Epithelial cell of prostate (primary cell): Measurements from ENCODE around the gene SKI.
A peak's percentile ranks its signal among the peaks of the same experiment; 100 is the strongest.

Source experiments
- DNase-seq: peaks from one replicate; pipeline ENCODE4 v3.0.0-alpha.2; 2011; ENCODE audit warnings: low read depth, low spot score
- H3K27ac ChIP-seq: fragments of 450-650 bp; 2 replicates; pipeline ENCODE4 v1.5.1; 2017; ENCODE audit warnings: mild to moderate bottlenecking

The SKI gene

DNA sequence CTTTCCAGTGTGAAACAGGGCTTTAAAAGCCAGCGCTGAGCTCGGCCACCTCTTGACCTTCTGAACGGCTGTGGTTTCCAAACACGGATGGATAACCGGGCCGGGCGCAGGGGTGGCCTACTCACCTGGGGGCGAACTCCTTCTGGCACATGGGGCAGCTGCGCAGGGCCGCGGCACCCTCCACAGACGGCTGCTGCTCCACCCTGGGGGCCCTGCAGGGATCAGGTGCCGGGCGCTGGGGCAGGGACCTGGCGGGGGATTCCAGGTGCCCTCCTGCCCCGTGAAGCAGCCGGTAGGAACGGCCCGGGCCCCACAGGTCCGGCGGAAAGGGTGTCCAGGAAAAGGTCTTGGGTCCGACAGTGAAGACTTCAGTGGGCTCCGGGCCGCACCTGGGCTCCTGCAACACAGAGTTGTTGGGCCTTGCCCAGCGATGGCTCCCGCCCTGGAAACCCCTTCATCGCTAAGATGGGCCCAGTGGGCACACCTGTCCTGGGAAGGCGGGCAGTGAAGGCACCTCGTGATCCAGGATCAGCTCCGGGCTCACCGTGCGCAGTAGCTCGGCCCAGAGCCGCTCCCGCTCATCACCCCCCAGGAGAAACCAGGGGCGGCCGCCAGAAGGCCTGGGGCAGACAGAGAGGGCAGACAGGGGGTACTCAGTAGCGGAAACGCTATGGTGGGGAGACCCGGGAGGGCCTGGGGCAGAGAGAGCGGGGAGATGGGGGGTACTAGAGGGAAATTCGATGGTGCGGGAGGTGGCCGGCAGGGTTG lies 34.4 kb upstream of the SKI start:
- peak overlapping the region; percentile 84 for H3K27ac ChIP-seq
- DNase-seq = no peak

DNA sequence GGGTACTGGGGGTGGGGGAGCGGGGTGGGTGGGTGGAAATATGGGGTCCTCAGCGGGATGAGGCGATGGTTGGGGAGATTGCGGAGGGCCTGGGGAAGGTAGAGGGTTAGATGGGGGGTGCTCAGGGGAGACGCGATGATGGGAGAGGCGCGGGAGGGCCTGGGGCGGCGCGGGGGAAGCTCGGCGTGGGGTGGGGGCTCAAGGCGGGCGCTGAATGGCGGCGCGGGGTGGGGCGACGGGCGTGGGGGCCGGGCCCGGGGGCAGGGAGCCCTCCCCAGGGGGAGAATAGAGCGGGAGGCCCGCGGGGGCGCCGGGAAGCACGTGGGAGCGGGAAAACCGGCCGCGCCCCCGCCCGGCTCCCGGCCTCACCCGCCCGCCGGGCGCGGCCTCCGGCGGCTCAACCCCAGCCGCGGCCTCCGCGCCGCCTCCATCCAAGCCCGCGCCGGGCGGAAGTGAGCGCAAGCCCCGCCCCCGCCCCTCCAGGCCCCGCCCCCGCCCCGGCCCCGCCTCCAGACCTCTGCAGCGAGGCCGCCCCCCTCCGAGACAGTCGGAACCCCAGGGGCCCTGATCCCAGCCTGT lies 33.7 kb upstream of the SKI start, which contains the start of gene FAAP20:
Gene FAAP20, minus strand, starts transcription at position 454 of the 579 bp plus-strand sequence. Its CDS starts 23 bp downstream, at position 431.
- no peak for DNase-seq
- H3K27ac ChIP-seq = peak within 1 kb of the TSS; percentile 84

DNA sequence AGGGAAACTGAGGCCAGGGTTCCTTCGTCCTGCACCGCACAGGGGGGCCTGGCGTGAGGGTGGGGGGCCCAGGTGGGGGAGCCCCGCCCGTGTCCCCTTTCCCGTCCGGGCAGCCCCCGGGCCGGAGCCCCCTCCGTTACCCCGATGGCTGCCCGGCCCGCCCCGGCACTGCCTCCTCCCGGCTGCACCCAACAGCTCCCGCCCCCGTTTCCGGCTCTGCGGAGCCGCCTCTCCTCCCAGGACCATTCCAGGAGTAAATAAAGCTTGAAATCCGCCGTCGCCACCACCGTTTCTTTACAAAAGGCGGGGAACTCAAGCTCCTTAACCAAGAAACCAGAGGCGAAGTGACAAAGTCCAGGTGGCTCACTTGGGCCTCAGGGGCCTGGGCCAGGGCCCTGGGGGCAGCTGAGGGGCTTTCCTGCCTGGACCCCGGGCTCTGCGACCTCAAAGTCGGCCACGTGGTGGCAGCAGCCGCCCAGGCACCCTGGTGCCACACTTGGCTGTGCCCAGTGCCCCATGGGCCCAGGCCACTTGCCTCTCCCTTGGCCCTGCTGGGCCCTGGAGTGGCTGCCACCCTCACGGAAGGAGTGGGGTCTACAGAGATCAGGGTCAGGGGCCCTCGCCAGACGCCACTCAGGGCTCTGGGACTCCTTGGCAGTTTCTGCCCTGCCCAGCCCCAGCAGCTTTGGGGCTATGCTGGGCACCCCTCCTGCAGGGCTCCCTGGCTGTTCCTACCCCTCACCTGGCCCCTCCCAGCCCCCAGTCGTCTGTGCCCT lies 33.0 kb upstream of the SKI start:
- no peak for DNase-seq
- H3K27ac ChIP-seq = peak overlapping the region; percentile 84

DNA sequence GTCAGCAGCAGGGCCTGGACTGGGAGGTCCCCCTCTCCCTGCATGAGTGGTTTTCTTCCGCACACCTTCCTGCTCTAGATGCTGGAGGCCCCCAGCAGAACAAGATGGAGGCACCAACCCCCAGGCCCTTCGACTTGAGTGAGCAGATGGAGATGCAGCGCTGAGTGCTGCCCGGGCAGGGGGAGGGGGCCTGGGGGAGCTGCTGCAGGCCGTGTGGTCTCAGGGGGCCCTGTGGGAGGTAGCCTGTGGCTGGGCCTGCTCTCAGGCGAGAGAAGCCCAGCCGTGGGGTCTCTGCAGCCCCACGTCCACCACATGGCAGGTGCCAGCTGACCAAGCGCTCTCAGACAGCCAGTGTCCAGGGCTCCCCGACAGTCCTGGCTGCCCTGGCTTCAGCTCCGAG lies 32.3 kb upstream of the SKI start:
- peak overlapping the region; percentile 84 for H3K27ac ChIP-seq
- DNase-seq = no peak

DNA sequence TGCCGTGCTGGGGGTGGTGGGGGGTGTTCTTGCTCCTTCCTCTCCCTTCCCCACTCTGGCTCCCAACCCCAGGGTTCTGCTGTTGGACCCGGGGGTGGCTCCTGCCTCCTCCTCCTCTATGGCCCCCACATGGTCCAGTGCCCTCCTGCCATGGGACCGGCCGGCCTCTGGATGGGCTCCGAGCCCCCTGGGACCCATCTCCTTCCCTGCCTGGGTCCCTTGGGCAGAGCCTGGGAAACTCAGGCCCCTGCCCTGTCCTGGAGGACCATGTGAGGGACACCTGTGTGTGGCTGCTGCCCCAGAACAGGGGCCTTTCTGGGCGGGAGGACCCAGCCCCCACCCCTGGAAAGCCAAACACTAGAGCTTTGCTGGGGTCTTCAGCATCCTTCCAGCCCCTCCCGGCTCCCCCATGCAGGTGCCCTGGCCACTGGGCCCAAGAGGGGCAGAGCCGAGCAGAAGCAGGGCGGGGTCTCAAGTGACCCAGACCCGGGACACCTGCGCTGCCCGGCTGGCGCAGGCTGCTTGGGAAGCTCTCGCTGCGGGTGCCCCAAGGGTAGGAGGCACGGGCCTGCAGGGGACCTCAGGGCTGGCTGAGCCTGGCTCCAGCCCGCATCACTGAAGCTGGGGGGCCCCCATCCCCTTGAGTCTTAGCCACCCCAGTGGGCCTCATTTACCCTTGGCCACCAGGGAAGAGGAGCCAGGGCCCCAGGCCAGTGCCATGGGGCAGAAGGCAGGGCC lies 31.0 kb upstream of the SKI start:
- no peak overlapping the region for H3K27ac ChIP-seq
- DNase-seq = no peak

DNA sequence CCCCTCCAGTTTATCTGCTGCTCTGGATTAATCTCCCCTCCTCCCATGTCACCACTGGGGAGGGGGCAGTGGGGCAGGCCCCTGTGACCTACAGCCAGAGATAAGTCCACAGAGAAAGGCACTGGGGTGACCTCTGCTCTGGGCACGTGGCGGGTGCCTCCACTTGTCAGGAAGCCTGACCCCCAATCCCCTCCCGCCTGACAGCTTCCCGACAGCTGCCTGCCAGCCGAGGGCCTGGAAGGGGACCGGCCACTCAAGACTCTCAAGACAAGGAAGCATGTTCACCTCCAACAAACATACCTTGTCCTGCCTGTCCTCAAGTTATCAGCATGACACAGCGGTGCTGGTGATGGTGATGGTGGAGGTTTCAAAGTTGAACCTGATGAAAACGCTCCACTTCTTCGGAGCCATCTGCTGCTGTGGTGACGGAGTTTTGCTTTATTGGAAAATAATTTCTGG lies 30.4 kb upstream of the SKI start:
- no peak overlapping the region for H3K27ac ChIP-seq

DNA sequence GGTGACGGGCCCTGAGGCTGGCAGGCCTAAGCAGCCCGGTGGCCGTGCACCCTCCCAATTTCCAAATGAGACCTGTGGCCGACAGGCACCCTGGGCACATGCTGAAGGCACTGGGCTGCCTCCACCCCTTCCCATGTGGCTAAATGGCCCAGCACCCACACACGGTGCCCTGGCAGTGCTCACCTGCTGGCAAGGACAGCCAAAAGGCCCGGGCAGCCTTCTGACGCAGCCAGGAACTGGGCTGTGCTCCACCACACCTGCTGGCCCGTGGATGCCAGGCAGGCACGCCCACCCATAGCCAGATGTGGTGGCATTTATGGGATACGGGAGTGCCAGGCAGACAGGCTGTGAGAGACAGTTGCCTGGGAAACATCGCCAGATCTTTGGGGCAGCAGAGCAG lies 29.5 kb upstream of the SKI start:
- no peak for DNase-seq
- H3K27ac ChIP-seq = peak overlapping the region; percentile 52

More for the DNA sequence above, 30.4 kb upstream of the SKI start:
- no peak for DNase-seq

DNA sequence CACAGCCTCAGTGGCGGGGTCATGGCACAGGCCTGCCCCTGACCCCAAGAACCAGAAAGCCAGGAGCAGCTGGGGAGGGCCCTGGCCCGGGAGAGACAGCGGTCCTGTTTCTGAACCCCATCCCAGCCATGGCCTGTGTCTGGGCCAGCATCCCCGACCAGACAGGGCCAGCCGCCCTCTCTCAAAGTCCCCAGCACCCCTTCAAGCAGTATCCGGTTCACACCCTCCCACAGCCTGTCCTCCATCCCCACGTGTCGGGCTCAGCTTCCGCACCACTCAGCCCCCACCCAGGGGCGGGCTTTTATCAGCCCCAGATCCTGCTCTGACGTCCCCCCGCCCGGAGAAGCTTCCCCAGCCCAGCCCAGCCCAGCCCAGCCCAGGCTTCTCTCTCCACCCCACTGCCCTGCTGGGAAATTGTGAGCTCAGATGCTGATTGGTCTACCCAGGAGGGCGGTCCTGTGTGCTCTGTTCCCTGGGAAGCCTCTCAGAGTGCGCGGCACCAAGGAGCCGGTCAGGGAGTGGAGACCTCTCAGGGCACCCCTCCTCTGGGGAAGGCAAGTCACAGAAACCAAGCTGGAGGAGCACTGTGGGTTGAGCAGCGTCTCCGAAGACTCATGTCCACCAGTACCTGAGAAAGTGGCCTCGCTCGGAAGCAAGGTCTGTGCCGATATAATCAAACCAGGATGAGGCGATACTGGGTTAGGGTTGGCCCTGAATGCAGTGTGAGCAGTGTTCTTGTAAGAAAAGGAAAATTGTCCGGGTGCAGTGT lies 28.9 kb upstream of the SKI start:
- no peak for DNase-seq
- H3K27ac ChIP-seq = peak overlapping the region; percentile 52

DNA sequence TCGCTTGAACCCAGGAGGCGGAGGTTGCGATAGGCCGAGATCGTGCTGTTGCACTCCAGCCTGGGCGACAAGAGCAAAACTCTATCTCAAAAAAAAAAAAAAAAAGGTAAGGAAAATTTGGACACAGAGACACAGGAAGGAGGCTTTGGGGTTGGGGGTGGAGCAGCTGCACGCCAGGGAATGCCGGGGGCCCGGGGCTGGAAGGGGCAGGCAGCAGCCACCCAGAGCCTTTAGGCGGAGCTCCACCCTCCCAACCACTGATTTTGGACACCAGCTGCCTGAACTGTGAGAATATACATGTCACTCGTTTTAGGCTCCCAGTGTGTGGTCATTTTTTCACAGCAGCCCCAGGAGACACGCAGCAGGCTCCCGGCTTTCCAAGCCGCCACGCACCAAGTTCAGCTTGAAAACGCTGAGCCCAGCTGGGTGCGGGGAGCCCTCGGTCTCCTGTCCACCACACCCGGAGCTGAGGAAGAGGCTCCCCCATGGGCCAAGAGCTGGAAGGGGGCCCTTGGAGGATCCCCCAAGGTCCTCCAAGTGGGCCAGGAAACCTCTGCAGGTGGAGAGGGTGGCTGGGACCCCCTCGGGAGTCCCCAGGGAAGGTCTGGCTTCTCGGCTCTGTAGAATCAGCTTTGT lies 27.7 kb upstream of the SKI start:
- H3K27ac ChIP-seq = no peak overlapping the region
- no peak for DNase-seq

DNA sequence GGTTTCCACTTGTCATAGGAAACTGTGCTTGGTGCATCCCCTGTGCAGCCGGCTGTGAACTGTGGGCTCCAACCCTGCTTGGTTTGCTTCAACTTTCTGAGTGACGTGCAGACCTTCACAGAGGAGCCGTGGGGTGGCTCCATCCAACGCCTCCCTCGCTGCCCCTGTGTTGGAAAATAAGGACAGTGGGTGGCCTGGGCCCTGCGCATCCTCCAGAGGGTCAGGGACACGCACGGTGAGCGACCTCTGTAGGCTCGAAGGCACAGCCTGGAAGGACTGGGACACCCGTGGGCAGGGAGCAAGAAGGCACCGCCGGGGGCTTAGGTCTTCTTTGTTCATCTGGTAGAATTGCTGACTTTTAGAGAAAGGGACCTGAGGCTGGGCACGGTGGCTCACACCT lies 27.1 kb upstream of the SKI start:
- no peak overlapping the region for H3K27ac ChIP-seq
- DNase-seq = no peak

DNA sequence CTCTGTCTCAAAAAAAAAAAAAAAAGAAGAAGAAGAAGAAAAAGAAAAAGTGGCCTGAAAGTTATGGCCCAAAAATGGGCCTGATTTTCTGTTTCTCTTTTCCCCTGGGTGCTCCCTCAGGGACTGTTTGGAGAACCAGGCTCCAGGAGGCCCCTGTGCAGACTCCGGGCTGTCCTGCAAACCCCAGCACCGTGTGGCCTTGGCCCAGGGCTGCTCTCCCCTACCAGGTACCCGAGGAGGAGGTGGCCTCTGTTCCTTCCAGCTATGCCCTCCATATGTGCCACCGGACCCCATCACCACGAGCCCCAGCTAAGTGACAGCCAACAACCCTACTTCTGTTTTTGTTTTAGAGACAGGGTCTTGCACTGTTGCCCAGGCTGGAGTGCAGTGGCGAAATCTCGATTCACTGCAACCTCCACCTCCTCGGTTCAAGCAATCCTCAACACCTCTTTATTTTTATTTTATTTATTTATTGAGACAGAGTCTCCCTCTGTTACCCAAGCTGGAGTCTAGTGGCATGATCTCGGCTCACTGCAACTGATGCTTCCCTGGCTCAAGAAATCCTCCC lies 26.0 kb upstream of the SKI start:
- DNase-seq = no peak
- no peak overlapping the region for H3K27ac ChIP-seq

DNA sequence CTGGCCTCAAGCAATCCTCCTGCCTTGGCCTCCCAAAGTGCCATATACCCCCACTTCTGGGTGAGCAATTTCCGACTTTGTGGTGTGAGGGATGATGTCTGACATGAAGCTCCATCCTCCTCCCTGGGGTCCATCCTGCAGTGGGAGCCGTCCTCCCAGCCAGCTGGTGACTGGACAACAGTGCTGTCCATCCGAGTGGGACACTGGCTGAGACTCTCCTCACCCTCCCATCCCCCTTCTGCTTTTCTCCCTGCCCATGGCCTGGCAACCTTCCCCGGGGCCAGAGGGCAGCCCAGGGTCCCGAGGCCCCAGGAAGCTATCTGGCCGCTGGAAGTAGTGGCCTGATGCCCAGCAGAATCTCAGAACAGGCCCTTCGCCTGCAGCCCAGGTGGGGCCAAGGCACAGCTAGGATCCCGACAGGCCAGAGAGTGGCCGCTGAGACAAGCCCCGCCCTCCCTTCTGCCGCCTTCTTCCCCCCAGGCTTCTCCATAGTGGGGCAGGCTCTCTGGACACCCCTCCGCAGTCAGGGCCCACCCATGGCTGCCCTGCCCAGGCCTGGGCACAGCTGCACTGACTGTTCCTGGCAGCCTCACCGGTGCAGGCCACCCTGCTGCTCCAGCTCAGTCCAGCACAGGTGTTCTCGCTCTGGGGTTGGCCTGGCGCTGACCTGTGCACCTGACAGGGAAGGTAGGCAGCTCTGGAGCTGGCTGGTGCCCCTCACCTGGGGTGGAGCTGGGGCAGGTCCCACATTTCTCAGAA lies 25.1 kb upstream of the SKI start:
- DNase-seq = no peak
- no peak overlapping the region for H3K27ac ChIP-seq

DNA sequence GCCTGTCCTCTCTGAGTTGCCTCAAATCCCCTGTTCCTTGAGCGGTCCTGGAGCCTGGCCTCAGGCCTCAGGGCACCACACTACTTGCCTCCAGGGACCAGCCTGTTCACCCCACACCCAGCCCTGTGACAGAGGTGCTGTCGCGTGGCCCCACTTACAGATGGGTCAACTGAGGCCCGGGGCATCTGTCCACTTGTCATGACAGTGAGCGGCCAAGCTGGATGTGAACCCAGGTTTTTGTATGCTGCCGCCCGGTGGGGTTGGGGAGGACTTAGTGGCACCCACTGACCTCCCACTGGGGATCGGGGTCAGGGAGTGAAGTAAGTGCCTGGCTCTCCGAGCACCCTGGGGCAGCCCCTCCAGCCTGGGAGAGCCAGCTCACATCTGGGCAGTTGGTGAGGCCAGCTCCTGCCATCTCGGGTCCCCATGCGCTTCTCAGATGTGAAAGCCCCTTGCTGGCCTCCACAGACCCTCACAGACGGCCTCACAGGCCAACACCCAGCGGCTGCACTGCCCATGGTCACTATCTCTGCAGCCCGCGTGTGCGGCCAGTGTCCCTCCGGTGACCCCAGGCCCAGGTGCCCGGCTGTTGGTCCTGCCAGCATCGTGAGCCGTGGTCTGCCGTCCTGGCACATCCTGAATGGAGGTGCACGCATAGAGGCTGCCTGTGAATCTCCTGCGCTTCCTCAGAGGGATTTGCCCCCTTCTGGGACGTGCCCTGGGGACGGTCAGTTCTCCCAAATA lies 24.3 kb upstream of the SKI start:
- no peak for DNase-seq
- no peak overlapping the region for H3K27ac ChIP-seq

DNA sequence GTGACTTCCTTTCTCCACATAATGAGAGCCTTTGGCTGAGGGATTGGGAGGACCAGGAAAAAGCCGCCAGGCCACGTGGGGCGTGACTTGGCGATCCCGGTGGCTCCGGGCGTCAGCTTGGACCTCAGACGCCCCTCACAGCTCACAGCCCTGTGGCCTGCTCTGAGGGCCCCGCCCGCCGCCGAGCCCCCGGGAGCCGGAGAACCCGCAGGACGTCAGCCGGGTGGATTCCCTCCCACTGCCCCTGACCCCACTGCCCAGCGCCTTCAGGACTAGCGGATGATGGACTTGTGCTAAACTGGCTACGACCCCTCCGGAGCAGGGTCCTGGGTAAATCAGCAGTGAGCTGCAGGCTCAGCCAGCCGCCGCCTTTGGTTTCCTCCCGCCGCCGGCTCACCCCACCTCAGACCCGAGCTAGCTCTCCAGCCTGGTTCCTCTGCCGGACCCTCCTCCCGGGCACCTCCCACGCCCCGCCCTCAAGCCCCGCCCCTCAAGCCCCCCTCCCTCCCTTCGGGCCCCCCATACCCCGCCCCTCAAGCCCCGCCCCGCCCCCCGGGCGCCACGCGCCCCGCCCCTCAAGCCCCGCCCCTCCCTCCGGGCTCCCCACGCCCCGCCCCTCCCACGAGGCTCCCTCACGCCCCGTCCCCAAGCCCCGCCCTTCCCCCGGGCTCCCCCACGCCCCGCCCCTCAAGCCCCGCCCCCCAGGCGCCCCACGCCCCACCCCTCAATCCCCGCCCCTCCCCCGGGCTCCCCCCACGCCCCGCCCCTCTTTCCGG lies 23.5 kb upstream of the SKI start:
- DNase-seq = no peak
- no peak overlapping the region for H3K27ac ChIP-seq

DNA sequence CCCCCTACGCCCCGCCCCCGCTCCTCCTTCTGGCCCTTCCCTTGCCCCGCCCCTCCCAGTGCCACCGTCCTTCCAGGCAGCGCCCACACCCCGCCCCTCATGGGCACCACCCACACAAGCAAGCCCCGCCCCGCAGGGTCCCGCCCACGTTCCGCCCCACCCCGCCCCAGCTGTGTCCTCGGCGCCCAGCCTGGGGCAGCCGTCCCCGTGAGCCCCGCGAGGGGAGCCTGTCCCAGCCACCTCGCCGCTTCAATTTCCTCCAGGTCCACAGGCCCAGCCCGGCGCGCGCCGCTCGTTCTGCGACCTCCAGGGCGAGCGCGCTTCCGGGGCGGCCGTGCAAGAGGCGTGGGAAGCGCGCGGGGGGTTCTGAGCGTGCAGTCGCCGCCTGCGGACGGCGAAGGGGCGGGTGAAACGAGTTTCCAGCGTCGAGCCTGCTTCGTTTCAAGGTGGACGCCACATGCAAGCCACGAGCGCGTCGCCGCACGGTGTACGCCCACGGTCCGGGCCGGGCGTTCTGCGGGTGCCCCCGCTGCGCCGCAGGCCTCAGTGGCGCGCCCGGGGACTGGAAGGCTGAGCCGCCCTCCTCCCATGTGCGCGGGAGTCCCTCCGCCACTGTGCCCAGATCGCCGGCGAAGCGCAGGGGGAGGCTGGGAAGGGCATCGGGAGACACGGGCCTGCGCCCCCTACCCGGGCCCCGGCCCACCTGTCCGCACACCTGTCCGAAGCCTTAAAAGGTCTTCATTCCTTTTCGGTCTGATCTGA lies 22.7 kb upstream of the SKI start:
- H3K27ac ChIP-seq = no peak overlapping the region
- DNase-seq = no peak

DNA sequence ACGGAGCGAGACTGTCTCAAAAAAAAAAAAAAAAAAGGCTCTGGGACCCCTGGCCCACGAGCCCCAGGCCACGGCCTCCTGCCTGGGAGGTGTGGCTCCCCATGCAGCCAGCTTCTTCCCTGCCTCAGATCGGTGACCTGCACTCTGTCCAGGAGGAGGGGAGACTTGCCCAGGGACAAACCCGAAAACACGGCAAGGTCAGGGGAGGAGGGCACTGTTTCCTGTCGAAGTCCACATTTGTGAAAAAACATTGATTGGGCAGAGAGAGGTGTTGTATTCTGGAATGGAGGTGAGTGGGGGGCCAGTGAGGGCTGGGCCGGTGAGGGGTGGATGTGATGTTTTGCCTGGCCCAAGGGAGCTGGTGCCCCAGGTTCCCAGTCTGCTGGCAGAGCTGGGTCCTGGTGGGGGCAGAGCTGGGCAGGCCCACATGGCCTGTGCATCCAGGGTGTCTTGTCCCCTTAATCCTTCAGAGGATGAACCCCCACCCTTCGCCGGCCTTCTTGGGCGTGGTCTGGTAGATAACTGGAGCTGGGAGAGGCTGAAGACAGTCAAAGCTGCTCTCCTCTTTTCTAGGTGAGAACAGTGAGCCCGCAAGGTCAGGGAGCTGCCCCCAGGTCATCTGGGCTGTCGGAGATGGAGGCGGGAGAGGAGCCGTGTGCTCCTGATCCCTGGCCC lies 21.2 kb upstream of the SKI start:
- DNase-seq = no peak
- no peak overlapping the region for H3K27ac ChIP-seq
